SKM-1 treated with dmso at 0.1 percent for 144 hours (cell line): Measurements from ENCODE around the gene SYNE1.
"Not testable (repeated sequence)": the region's sequence is repeated elsewhere in the genome, so short reads cannot be mapped to it uniquely, and the experiment has no call there.

ENCODE experiments used
- DNase-seq: peaks from one replicate; lab custom pipeline; 2025; ENCODE audit not compliant: unreplicated experiment; lab: John Stamatoyannopoulos, UW

SYNE1 gene

GRCh38 chr6:152328200-152328599, 309.0 kb downstream of the SYNE1 start:
- not testable (repeated sequence) for DNase-seq

- no peak for DNase-seq
These were observed 313.8 kb downstream of the SYNE1 start for GRCh38 chr6:152323376-152323775.

GRCh38 chr6:152318278-152318677, 318.9 kb downstream of the SYNE1 start:
- no peak for DNase-seq

GRCh38 chr6:152316024-152316423, 321.1 kb downstream of the SYNE1 start:
- no peak for DNase-seq

GRCh38 chr6:152314483-152314832, 322.7 kb downstream of the SYNE1 start:
- no peak for DNase-seq

GRCh38 chr6:152313542-152314482, 323.4 kb downstream of the SYNE1 start:
- no peak for DNase-seq

- DNase-seq = no peak
These were observed 324.7 kb downstream of the SYNE1 start for GRCh38 chr6:152312434-152312833.

GRCh38 chr6:152310371-152310954, 326.7 kb downstream of the SYNE1 start:
- DNase-seq = no peak

- DNase-seq = no peak
These were observed 327.5 kb downstream of the SYNE1 start for GRCh38 chr6:152309648-152310047.

- no peak for DNase-seq
These were observed 328.2 kb downstream of the SYNE1 start for GRCh38 chr6:152309006-152309405.

- DNase-seq = no peak
These were observed 328.9 kb downstream of the SYNE1 start for GRCh38 chr6:152308306-152308705.

GRCh38 chr6:152305672-152306071, 331.5 kb downstream of the SYNE1 start:
- DNase-seq = no peak

- DNase-seq = peak; percentile 88
These were observed 335.2 kb downstream of the SYNE1 start for GRCh38 chr6:152301765-152302568.

- no peak for DNase-seq
These were observed 336.0 kb downstream of the SYNE1 start for GRCh38 chr6:152301021-152301764.

- no peak for DNase-seq
These were observed 336.6 kb downstream of the SYNE1 start for GRCh38 chr6:152300517-152300916.

GRCh38 chr6:152298848-152299735, 338.1 kb downstream of the SYNE1 start:
- DNase-seq = no peak

- no peak for DNase-seq
These were observed 339.0 kb downstream of the SYNE1 start for GRCh38 chr6:152298055-152298647.

- DNase-seq = no peak
These were observed 340.4 kb downstream of the SYNE1 start for GRCh38 chr6:152296648-152297376.

- no peak for DNase-seq
These were observed 341.2 kb downstream of the SYNE1 start for GRCh38 chr6:152295920-152296319.
